GM21360 (cell line): ENCODE measurements around the gene TTLL9.
A peak's percentile ranks its signal among the peaks of the same experiment; 100 is the strongest.

Source experiments
- ATAC-seq: cut with Tn5 transposase; IDR thresholded peaks from one replicate; pipeline ENCODE4 v1.9.1; 2021; ENCODE audit warnings: mild to moderate bottlenecking, moderate library complexity; ENCODE audit not compliant: unreplicated experiment

Gene TTLL9

DNA sequence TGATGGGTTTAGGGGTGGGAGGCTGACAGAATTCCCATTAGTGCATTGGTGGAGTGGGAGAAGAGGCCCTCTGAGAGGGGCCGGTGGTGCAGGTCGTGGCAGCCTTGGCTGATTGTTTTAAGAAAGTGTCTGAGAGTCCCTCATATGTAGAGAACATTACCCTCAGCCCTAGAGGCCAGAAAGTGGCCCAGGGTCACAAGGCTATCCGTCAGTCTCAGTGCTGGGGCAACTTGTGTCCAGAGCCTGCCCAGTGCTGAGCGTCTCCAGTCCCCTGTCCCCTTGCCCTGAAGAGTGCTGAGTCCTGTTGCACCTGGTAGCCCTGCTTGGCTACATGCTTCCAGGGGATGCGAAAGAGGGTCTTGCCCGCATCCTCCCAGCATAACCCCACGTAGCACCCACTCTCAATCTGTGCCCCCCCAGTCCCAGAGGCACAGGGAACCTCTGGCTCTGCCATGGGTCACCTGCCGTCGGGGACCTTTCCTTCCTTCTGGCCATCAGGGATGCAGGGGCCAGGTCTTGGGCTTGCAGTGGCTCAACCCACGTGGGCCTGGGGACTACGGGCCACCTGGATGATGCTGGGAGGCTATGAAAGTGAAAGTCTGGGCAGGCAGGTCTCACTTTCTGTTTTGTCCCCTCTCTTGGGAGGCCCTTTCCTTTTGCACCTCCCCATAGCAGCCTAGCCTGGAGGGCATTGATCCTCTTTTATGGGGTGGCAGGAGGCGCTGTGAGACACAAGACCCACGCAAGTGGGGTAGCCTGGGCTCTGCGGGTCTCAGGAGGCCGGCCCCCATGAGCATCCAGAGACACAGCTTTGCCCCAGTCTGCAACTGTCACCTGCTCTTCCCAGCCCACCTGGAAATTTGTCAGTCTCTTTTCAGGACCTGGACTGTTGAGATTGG, 12.3 kb upstream of the TTLL9 start:
- ATAC-seq = peak; percentile 65

DNA sequence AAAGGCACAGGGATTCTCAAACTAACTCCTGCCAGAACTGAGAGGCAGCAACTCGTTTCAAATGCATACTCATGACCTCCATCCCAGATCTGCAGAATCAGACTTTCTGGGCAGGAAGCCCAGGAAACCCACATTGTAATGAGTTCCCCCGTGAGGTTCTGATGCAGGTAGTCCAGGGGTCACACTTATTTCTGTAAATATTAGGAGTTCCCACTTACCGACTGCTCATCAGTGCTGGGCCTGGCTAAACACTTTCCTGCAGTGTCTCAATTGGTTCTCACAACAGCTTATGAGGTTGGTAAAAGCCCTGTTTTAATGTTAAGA, 11.7 kb upstream of the TTLL9 start:
- no peak for ATAC-seq

DNA sequence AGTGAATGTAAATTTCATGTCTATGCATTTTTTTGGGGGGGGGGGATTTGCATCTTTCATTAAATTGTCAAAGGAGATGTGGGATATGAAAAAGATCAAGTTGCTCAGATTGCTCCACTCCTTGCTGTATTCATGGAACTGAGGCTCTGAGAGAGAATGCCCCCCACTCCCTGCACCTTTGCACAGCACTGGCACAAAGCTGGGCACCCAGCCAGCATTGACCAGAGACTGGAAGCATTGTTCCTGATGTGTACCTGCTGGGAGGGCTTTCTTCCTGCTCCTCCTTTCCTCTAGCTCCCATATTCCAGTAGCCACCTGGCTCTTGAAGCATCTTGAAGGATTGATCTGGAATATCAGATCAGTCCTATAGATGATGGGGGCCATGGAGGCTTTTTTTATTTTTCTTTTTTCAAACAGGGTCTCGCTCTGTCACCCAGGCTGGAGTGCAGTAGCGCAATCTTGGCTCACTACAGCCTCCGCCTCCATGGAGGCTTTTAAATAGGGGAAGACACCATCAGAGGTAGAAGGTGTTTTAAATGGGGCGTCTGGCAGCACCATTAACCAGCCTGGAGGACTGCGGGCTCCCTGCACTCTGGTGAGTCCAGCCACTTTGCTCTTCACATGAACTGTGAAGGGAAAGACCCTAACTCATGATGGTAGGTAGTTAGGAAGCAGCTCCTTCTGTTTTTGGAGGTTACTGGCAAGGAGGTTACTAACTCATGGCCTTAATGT, 11.0 kb upstream of the TTLL9 start:
- ATAC-seq = no peak

DNA sequence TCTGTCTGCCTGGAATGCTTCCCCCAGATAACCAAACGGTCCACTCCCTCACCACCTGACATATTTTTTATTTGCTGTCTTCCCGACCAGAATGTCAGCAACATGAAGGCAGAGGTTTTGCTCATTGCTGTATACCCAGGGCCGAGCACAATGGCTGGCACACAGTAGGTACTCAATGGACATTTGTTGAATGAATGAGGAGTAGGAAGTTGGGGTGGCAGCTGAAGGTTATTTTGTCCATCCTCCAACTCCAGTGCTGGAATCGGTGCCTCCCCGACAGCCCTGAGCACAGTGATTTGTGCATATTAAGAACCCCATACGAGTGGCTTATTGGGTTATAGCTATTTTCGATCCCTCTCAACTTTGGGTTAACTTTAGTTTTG, 10.4 kb upstream of the TTLL9 start:
- no peak for ATAC-seq

DNA sequence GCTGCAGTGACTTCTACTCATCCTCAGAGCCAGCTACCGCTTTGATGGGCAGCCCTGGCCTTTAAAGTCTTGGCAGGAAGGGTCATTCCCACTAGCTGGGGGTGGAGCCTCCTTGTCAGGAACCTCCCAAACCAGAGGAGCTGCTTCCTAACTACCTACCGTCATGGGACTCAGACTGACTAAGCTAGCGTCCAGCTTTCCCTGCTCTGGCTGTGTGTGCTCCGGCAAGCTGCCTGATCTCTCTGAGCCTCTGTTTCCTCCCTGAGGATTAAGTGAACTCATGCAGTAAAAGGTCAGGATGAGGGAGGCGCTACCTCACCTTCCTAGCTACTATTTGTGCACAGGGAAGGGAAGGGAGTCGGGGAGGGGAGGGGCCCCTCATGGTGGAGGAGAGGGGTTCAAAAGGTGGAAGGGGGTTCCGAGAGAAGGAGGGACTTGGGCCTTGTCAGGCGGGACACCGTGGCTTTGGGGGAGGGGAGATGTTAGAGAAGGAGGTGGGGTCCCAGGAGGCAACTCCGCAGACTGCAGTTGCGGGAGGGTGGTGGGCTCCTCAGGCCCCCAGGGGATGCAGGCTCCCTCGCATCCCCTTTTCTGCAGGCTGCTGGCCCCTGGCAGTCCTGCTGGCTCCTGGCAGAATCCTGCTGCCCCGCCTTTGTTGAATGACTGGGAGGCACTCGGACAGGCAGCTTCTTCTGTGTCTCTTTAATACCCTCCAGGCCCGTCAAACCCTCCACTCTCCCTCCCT, 9.9 kb upstream of the TTLL9 start:
- no peak for ATAC-seq

DNA sequence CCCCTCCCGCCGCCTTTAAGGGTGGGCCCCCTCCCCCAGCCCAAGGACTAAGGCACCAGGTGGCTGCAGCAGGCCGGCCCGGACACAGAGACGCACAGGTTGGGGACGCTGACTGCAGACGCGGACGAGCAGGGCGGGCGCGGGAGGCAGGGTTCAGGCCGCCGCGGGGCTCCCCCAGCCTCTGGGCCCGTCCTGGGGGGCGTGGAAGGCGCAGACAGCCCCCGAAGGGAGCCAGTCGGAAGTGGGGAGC, 9.4 kb upstream of the TTLL9 start:
- no peak for ATAC-seq

DNA sequence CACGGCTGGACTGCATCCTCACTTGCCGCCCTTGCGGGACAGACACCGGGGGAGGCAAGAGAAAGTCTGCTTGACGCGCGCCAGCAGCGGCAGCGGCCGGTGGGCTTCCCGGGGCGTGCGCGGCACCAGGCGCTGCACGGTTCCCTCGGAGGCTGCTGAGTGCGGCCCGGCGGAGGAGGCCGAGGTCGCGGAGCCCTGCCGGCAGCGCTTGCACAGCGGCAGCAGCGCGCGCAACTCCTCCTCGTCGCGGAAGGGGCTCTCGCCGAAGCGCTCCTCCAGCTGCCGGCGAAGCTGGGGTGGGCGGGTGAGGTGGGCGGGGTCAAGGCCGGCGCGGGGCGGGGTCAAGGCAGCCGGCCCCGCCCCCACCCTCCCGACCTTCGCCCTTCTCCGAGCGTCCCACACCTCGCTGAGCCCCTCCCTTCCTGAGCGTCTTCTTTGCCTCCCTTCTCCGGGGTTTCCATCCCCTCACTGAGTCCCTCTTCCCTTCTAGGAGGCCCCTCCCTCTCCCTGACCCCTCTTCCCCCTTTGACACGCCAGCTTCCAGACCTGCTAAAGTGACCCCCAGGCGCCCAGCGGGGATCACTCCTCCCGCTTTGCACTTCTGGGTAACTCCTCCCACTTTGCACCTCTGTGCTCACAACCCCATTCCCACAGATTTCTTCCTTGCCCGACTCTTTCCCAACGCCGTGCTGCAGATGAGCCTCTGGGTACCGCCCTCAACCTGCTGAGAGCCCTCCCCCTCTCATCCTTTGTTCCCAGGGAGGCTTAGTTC, 8.9 kb upstream of the TTLL9 start:
- no peak for ATAC-seq

DNA sequence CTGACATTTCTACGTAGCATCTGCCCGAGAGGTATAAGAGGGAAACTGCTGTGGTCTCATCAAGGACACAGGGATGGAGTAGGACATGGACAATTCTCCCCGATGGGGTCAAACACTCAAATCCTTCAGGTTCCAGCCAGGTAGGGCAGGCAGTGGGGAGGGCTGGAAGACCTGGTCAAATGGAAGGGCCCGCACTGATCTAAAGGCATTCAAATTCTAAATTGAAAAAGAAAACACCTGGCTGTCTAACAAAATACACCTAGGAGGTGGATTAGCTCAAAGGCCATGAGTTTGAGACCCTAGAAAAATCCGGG, 8.3 kb upstream of the TTLL9 start:
- no peak for ATAC-seq

DNA sequence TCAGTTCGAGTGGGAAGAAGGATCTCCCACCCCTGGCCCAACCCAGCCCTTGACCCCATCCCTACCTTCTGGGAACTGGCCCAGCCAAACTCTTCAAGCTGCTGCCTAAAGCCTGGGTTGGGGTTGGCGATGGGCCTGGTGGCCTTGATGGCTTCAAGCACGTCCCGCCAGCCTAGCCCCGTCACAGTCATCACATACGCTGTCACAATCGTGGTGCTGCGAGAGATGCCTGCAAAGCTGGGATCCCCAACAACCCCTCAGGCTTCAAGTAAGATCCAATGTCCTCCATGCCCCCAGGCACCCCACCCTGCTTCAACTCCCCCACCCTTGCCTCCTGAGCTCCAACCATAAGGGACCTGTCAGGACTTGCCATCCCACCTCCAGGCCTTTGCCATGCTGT, 7.9 kb upstream of the TTLL9 start:
- ATAC-seq = no peak

DNA sequence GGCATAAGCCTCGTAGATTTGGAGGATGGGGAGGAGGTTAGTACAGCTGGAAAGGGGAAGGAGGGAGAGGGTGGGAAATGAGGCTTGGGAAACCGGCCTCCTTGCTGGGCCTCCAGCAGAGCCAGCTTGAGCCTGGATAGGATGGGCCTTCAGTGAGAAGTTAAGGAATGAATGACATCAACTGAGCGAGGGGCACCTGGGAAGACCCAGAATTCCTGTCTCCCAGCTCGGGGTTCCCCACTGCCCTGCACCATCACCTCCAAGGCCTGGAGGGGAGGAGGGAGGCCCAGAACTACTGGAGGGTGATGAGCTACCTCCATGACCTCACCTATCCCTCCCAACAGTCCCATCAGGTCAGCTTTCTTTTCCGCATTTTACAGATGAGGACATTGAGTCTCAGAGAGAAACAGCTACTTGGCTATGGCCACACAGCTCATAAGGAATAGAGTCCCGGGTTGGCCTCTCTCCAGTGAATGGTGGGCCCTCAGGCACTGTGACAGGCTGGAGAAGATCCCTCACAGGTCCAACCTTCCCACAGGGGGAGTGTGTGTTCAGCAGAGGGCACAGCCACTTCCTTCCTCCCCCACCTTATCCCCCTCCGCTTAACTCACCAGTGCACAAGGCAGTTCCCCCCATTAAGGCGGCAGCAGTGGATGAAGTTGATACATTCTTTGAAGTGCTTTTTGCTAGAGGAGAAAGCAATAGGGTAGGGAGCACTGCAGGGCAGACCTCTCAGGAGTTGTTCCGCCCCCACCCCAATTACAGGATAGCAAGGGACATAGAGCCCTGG, 6.9 kb upstream of the TTLL9 start:
- ATAC-seq = no peak

DNA sequence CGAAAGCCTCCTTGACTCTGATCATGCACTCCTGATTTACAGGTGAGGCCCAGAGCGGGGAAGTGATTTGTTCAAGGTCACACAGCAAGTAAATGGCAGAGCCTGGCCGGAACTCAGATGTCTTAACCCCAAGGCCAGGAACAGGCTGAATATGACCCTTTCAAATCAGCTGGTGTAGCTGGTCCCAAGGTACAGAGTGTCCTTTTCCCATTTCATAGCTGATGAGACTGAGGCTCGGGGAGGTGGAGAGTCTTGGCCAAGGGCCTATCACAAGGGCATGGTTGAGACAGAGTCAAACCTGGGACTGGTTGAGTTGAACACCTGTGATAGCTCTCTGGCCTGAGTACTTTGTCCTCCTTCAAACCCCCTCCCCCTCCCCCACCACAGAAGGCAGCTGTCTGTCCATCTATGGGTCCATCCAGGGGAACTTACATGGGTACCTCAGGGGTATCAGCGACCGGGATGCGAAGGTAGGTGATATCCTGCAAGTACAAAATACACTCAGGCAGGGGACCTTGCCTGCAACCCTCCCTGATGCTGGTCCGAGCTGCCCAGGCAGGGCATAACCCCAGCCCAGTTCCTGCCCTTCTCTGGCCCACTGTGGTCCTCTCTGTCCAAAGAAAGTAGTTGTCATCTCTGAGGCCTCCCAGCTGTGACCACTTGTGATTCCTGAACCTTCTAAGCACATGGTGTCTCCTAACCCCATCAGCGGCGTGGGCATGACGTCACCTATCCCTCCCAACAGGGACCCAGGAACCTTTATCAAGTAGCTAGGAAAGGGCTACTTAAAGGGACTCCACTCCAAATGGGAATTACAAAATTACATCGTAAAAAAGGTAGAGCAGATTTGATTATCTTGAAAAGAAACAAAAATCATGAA, 5.7 kb upstream of the TTLL9 start:
- no peak for ATAC-seq

DNA sequence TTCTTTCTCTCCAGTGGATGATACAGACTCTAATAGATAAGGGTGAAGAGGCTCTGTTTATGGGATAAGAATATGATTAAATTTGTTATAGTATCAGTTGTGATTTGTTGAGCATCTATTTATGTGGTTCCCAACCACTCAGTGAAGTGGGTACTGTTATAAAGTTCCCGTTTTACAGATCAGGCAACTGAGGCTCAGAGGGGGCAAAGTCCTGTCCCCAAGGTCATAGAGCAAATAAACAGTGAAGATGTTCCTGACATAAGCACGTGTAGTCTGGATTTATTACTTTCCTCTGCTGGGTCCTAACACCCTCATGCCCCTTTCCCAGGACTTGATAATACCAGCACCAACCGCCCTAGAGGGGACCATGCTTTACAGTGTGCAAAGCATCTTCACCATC, 4.2 kb upstream of the TTLL9 start:
- no peak for ATAC-seq

DNA sequence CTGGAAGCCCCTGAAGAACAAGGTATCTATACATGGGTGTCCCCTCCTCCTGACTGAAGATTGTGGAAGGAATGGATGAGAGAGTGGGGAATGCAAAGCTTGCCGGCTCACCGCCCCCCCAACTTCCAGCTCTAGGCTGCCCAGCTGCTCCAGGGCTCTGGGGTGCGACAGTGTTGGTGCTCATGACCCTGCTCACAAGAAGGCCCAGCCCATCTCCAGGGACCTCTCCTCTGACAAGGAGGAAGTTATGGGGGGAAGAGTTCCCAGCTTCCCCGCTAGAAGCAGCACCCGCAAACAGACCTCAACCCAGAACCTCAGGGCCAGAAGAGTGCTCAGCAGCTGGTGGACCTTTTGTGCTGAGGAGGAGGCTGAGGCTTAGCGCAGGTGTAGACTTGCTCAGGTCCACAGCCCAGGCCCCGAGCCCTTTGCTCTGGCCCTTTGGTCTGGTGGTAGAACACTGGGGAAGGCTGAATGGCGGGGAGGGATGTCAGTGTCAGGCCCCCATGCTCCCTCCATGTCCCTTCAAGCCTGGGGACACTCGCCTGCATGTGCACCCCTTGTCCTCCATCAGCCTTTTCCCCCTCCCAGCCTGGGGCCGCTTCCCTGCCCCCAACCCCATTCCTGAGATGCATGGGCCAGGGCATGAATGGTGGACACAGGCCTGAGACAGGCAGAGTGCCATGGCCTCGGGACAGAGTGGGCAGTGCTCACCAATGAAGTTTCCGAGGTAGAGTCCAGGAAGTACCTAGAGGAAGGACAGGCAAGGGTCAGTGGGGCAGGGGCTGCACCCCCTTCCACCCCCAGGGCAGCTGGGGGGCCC, 1.4 kb upstream of the TTLL9 start:
- ATAC-seq = no peak

DNA sequence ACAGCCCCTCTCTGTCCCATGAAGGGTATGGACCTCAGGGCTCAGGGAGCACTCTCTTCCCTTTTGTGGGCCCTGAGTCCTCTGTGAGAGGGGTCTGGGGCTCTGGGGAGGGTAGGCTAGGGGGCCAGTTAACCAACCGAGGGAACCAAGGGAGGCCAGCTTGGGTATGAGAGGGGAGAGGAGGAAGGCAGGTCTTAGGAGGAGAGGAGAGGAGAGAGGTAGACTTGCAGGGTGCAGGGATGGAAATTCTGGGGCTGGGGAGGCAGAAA, 827 bp upstream of the TTLL9 start:
- ATAC-seq = no peak

DNA sequence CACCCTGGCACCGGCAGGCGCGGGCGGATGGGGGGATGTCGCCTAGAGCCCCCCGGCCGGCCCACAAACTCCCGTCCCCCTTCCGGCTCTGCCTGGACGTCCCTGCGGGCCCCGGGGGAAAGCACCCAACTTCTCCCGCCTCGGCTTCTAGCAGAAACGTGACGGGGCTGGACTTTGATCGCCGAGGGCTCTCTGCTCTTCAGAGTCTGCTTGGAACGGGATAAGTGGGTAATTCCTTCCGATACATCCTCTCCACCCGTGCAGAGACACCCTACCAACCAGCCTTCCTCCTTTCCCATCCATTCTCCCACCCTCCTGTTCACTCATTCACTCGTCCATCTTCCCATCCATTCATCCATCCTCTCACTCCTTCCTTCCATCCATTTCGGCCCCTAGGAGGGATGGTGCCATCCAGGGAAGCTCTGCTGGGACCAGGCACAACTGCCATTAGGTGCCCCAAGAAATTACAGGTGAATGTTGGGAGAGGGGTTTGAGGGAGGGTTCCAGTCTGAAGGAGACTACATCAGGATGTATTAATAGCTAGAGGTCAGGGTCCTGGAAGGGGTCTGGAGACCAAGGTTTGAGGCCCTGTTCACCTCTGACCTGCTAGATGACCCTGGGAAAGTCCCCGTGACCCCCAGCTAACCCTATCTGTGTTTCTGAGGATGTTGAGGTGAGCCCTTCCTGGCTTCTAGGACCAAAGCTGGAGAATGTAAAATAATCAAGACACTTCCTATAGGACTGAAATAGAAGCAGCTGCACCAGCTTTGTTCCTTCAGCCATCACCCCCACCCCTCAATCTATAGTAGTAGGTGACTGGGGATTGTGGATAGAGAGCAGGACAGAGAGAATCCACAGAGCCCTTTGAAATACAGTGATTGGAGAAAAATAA, 538 bp downstream of the TTLL9 start:
- no peak for ATAC-seq

DNA sequence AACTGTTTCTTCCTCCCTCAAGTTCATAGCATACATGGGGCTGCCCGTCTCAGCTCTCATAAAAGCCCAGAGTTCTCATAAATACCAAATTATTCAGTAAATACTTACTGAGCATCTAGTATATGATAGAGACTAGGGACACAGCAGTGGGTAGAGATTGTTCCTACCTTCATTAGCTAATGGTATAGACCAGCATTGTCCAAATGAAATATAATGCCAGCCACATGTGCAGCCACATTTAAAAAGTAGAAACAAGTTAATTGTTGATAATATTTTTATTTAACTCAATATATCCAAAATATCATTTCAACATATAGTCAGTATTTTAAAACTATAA, 1.2 kb downstream of the TTLL9 start:
- no peak for ATAC-seq

DNA sequence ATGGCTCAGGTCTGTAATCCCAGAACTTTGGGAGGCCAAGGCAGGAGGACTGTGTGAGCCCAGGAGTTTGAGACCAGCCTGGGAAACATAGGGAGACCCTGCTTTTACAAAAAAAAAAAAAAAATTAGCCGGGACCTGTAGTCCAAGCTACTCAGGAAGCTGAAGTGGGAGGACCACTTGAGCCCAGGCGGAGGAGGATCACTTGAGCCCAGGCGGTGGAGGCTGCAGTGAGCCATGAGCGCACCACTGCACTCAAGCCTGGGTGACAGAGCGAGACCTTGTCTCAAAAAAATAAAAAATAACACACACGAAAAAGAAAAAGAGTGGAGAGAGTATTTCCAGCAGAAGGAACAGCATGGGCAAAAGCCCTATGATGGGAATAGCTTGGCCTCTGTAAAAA, 2.0 kb downstream of the TTLL9 start:
- ATAC-seq = no peak

DNA sequence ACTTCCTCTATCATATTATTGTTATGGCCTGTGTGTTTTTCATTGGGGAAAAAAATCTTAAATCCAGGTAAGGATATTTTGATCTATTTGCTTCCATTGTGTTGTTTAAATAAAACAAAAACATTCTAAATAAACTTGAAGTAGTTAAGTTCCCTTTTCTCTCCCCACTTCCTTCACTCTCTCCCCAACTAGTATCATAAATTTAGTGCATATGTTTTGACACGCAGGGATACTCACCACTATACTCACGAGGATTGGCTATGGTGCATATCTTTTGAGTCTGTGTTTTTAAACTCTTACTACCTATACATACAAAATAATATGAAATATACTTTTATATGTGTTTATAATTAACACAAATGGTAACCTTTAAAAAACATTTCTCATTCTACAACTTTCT, 5.2 kb downstream of the TTLL9 start:
- ATAC-seq = no peak
